ENCODE results near the gene TRNT1. TPM values are rescaled to one million over a fixed set of nuclear protein-coding genes. Genes with fewer than 3 reads are reported as not detected.

Gene TRNT1
- total RNA-seq (27.5 and 27.7 TPM in 2 replicates), polyA plus RNA-seq (12.0 and 14.9 TPM in 2 replicates), polyA minus RNA-seq (ENCODE audit: low replicate concordance) (4.4 and 10.0 TPM in 2 replicates)
- polyA plus RNA-seq (2012), result 13.8 and 16.2 TPM in 2 replicates

DNA sequence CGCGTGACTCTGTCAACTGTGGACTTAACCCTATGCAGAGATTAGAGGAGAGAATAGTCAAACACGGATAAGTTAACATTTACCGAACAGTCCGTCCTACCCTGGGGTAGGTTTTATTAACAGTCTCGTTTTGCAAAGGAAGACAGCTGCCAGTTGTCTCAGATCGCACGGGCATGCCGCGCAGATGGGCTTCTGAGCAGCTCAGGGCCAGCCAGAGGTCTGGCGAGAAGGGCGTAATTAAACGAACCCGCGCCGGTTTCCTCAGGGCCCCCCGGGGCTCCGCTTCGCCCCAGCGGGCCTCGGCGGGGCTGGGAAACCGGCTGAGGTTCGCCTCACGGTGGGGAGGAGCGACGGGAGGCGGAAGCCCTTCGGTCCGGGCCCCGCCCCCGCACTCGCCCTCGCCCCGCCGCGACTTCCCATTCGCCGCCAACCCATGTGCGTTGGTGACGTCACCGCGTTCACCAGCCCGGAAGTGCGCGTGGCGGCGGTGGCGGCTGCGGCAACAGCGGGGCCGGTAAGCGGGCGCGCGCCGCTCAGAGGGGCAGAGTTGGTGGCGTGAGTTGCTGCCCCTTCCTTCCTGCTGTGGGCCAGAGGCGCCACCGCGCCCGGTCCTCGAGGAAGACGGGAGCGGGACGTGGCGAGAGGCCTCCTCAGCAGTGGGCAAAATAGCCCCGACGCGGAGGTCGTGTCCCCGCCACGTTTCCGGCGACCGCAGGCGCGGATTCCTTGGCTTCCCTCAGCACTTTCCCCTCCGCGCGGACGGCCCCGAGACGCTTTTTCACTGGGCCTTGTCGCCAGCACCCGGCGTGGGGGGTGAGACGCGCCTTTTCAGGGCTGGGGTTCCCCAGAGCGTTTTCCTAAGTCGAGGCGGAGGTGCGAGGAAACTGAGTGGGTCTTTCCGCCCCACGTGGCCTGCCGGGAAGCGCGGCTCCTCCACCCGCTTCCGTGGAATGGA, at the start of gene TRNT1:
Gene TRNT1, plus strand, starts transcription at position 464 of the 955 bp plus-strand sequence. CDS start 2,101 bp downstream, outside the sequence.
- Histone ChIP-seq H2AFZ (ENCODE audit: low read length) (peak within 1 kb of the TSS; percentile 98), H3K9ac (ENCODE audit: insufficient read depth, low read length) (peak within 1 kb of the TSS; percentile 98), H3K79me2 (ENCODE audit: control insufficient read depth, insufficient read depth, low read length) (peaks cover 20% of the 10 kb centered on the region), H3K36me3 (ENCODE audit: control insufficient read depth, insufficient read depth, low read length) (peaks cover 3% of the 10 kb centered on the region), H3K27me3 (ENCODE audit: control insufficient read depth, insufficient read depth, low read length) (no peaks in the 10 kb centered on the region), H3K4me3 (replicated peaks in 1 of 4; ENCODE audit: control extremely low read depth in 1 of 4, insufficient read depth in 1 of 4, low read depth in 3 of 4, low read length in 4 of 4) (peak within 1 kb of the TSS; percentile 74 to 95 (median 90)), H3K4me1 (ENCODE audit: control insufficient read depth, extremely low read depth, insufficient read depth, low read length) (peaks cover 2% of the 10 kb centered on the region), H4K20me1 (ENCODE audit: control insufficient read depth, extremely low read depth, insufficient read depth, low read length) (no peaks in the 10 kb centered on the region), H3K4me2 (ENCODE audit: extremely low read depth, insufficient read depth, low read length) (peak within 1 kb of the TSS; percentile 92), H3K9me3 (ENCODE audit: control insufficient read depth, insufficient read depth, low read depth, low read length) (no peaks in the 10 kb centered on the region), H3K27ac (ENCODE audit: insufficient read depth, low read length) (peak within 1 kb of the TSS; percentile 99)
- TF ChIP-seq, protein P1, sequence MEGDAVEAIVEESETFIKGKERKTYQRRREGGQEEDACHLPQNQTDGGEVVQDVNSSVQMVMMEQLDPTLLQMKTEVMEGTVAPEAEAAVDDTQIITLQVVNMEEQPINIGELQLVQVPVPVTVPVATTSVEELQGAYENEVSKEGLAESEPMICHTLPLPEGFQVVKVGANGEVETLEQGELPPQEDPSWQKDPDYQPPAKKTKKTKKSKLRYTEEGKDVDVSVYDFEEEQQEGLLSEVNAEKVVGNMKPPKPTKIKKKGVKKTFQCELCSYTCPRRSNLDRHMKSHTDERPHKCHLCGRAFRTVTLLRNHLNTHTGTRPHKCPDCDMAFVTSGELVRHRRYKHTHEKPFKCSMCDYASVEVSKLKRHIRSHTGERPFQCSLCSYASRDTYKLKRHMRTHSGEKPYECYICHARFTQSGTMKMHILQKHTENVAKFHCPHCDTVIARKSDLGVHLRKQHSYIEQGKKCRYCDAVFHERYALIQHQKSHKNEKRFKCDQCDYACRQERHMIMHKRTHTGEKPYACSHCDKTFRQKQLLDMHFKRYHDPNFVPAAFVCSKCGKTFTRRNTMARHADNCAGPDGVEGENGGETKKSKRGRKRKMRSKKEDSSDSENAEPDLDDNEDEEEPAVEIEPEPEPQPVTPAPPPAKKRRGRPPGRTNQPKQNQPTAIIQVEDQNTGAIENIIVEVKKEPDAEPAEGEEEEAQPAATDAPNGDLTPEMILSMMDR (conservative IDR thresholded peaks at IDR 0.05 in 1 of 2, IDR thresholded peaks at IDR 0.05 in 1 of 2; ENCODE audit: low read depth in 1 of 2, low read length in 2 of 2), result no peak
- no peak for TF ChIP-seq EZH2 (IDR thresholded peaks at IDR 0.05; ENCODE audit: low read length, missing control alignments)
- peak; percentile 92 for DNase-seq (ENCODE audit: low read depth in 2 of 2)

DNA sequence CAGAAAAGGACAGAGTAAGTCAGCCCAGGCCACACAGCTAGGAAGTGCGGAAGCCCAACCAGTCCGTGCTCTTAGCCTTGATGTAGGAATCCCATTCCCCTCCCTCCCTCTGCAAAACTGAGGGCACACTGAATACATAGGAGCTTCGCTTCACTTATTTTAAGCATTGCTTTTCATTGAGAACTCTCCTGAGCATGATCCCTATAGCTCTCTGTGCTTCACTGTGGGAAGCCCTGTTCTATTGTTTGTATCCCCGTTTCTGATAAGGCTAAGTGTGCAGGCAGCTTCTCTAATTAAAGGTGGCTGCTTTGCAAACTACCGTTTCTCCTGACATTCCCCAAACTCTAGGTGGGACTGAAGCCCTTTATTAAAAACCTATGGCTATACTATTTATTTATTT, 46.4 kb upstream of the TRNT1 start:
- DNase-seq (ENCODE audit: low read depth in 2 of 2), result no peak
- no peaks in the 10 kb centered on the region for H3K36me3 ChIP-seq (ENCODE audit: control insufficient read depth, insufficient read depth, low read length)
- H3K9ac ChIP-seq (ENCODE audit: insufficient read depth, low read length), result no peak overlapping the region
- H3K4me2 ChIP-seq (ENCODE audit: extremely low read depth, insufficient read depth, low read length), result no peak overlapping the region
- H4K20me1 ChIP-seq (ENCODE audit: control insufficient read depth, extremely low read depth, insufficient read depth, low read length), result no peaks in the 10 kb centered on the region
- H3K79me2 ChIP-seq (ENCODE audit: control insufficient read depth, insufficient read depth, low read length), result no peaks in the 10 kb centered on the region
- no peaks in the 10 kb centered on the region for H3K4me1 ChIP-seq (ENCODE audit: control insufficient read depth, extremely low read depth, insufficient read depth, low read length)
- no peak overlapping the region for H2AFZ ChIP-seq (ENCODE audit: low read length)
- H3K27ac ChIP-seq (ENCODE audit: insufficient read depth, low read length), result no peak overlapping the region
- H3K27me3 ChIP-seq (ENCODE audit: control insufficient read depth, insufficient read depth, low read length), result no peaks in the 10 kb centered on the region
- H3K4me3 ChIP-seq (replicated peaks in 1 of 4; ENCODE audit: control extremely low read depth in 1 of 4, insufficient read depth in 1 of 4, low read depth in 3 of 4, low read length in 4 of 4), result no peak overlapping the region
- no peaks in the 10 kb centered on the region for H3K9me3 ChIP-seq (ENCODE audit: control insufficient read depth, insufficient read depth, low read depth, low read length)
- TF ChIP-seq, protein P1 (conservative IDR thresholded peaks at IDR 0.05 in 1 of 2, IDR thresholded peaks at IDR 0.05 in 1 of 2; ENCODE audit: low read depth in 1 of 2, low read length in 2 of 2), result no peak
- TF ChIP-seq EZH2 (IDR thresholded peaks at IDR 0.05; ENCODE audit: low read length, missing control alignments), result no peak

DNA sequence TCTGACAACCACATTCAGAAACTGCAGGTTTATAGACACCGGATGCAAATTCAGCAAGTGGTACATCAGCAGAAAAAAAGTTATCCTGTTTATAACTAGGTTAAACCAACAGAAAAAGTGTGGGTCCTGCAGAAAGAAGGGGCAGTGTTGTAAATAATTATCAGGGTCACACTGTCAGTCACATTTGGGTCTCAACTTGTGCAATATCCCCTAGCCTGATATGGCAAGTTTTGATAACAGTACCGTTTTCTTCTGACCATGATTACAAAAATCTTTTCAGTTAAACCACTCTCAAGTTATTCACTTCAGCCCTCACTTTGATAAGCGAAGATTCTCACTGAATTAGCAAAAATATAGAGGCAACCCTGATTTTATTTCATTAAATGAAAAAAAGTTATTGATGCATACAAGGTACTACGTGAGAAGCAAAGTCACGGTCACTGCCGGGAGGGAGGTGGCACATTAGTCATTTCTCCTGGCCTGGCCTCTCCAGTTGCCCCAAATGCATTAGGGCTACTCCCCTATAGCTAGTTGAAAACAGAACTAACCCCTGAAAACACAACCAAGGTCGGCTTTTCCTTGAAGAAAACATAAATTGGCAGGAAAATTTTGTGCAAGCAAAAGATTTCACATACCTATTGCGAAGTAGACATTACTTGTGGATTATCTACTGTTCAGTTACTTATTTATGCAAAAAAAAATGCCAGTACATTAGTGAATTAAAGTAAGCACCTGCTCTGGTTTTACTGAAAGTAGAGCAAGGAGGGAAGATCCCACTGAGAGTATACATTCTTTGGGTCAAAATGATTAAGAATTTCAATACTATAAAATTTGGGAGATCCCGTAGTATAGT, 45.1 kb upstream of the TRNT1 start:
- Histone ChIP-seq H3K27ac (ENCODE audit: insufficient read depth, low read length) (no peak overlapping the region), H3K36me3 (ENCODE audit: control insufficient read depth, insufficient read depth, low read length) (no peaks in the 10 kb centered on the region), H3K4me3 (replicated peaks in 1 of 4; ENCODE audit: control extremely low read depth in 1 of 4, insufficient read depth in 1 of 4, low read depth in 3 of 4, low read length in 4 of 4) (no peak overlapping the region), H2AFZ (ENCODE audit: low read length) (no peak overlapping the region), H3K9me3 (ENCODE audit: control insufficient read depth, insufficient read depth, low read depth, low read length) (no peaks in the 10 kb centered on the region), H3K4me2 (ENCODE audit: extremely low read depth, insufficient read depth, low read length) (no peak overlapping the region), H3K4me1 (ENCODE audit: control insufficient read depth, extremely low read depth, insufficient read depth, low read length) (no peaks in the 10 kb centered on the region), H3K27me3 (ENCODE audit: control insufficient read depth, insufficient read depth, low read length) (no peaks in the 10 kb centered on the region), H3K9ac (ENCODE audit: insufficient read depth, low read length) (no peak overlapping the region), H4K20me1 (ENCODE audit: control insufficient read depth, extremely low read depth, insufficient read depth, low read length) (no peaks in the 10 kb centered on the region), H3K79me2 (ENCODE audit: control insufficient read depth, insufficient read depth, low read length) (no peaks in the 10 kb centered on the region)
- TF ChIP-seq, protein P1 (conservative IDR thresholded peaks at IDR 0.05 in 1 of 2, IDR thresholded peaks at IDR 0.05 in 1 of 2; ENCODE audit: low read depth in 1 of 2, low read length in 2 of 2), result no peak
- no peak for TF ChIP-seq EZH2 (IDR thresholded peaks at IDR 0.05; ENCODE audit: low read length, missing control alignments)
- DNase-seq (ENCODE audit: low read depth in 2 of 2), result no peak
